Bronchial epithelial cell (primary cell): ENCODE data around the gene ZNF569. TPM values are rescaled to one million over a fixed set of nuclear protein-coding genes. Genes with fewer than 3 reads are reported as not detected.
"Not testable (repeated sequence)": the region's sequence is repeated elsewhere in the genome, so short reads cannot be mapped to it uniquely, and the experiment has no call there.

Experiments
- DNase-seq: peaks from one replicate; pipeline ENCODE4 v3.0.0-alpha.2; 2010; ENCODE audit warnings: low read depth
- FAIRE-seq: peaks from 2 replicates; lab custom pipeline; 2011; peaks lifted over from hg19 to GRCh38; lab: Jason Lieb, UNC
- H3K27me3 ChIP-seq: 2 replicates; pipeline ENCODE4 v1.5.1; 2011; ENCODE audit warnings: low read length; ENCODE audit not compliant: control insufficient read depth, insufficient read depth
- H3K36me3 ChIP-seq: 2 replicates; pipeline ENCODE4 v1.5.1; 2011; ENCODE audit warnings: low read length; ENCODE audit not compliant: control insufficient read depth, insufficient read depth
- H3K4me3 ChIP-seq: 2 replicates; pipeline ENCODE4 v1.5.1; 2011; ENCODE audit warnings: mild to moderate bottlenecking, low read depth, low read length, control low read depth
- total RNA-seq: library from RNA; depleted of rRNA; stranded (reverse); fragments of >200 nt; gene quantifications from 2 replicates; pipeline ENCODE4 v1.2.1, GENCODE V29; 2014
- TF ChIP-seq, protein P1 (sequence below): IDR thresholded peaks from 2 replicates; pipeline ENCODE4 v1.5.1; 2011; ENCODE audit warnings: mild to moderate bottlenecking, moderate library complexity, low read length, control low read depth, inconsistent platforms; ENCODE audit not compliant: insufficient read depth, severe bottlenecking

ZNF569 gene
- total RNA-seq, 1 donor from 2014 or later = 2.6 TPM

DNA sequence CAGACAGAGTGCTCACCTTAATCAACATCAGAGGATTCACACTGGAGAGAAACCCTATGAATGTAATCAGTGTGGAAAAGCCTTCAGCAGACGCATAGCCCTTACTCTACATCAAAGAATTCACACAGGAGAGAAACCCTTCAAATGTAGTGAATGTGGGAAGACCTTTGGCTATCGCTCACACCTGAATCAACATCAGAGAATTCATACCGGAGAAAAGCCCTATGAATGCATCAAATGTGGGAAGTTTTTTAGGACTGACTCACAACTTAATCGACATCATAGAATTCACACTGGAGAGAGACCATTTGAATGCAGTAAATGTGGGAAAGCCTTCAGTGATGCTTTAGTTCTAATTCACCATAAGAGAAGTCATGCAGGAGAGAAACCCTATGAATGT is 78.0 kb downstream of the ZNF569 start:
- H3K4me3 ChIP-seq = no peak overlapping the region
- H3K27me3 ChIP-seq = no peaks in the 10 kb centered on the region
- TF ChIP-seq, protein P1, sequence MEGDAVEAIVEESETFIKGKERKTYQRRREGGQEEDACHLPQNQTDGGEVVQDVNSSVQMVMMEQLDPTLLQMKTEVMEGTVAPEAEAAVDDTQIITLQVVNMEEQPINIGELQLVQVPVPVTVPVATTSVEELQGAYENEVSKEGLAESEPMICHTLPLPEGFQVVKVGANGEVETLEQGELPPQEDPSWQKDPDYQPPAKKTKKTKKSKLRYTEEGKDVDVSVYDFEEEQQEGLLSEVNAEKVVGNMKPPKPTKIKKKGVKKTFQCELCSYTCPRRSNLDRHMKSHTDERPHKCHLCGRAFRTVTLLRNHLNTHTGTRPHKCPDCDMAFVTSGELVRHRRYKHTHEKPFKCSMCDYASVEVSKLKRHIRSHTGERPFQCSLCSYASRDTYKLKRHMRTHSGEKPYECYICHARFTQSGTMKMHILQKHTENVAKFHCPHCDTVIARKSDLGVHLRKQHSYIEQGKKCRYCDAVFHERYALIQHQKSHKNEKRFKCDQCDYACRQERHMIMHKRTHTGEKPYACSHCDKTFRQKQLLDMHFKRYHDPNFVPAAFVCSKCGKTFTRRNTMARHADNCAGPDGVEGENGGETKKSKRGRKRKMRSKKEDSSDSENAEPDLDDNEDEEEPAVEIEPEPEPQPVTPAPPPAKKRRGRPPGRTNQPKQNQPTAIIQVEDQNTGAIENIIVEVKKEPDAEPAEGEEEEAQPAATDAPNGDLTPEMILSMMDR = no peak
- FAIRE-seq = no peak
- H3K36me3 ChIP-seq = no peaks in the 10 kb centered on the region
- DNase-seq = no peak

DNA sequence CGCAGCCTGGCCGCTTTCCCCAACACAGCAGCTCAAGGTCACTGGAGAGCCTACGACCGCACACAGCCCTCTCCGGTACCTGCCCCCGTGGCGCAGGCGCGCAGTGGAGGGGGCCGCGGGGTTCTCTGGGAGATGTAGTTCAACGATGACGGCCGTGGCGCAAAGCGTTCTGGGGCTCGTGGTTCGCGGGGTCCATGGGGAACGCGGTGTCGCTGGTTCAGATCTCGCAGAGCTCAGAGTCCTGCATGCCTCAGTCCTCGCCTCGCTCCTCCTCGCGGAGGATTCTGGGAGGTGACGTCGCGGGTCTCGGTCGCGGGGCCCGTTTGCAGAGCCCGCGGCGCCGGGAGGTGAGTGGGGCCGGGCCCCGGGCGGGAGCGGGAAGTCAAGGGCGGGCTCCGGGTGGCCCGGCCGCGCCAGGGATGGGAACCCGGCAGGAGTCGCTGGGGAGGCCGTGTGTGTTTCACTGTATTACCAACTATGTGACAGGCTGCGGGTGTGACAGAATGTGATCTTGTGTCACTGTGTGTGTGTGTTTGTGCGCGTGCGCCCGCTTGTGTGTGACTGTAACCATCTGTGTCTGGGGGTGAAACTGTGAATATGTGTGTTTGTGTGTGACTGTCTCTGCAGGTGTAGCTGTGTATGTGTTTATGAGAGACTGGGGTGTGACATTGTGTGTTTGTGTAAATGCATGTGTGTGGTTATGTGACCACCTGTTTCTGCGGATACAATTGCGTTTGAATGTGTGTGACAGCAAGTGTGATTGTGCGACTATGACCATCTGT is 96.2 kb downstream of the ZNF569 start, which contains the start of gene ZNF527:
Gene ZNF527, plus strand, starts transcription at position 220 of the 782 bp plus-strand sequence. CDS start 3,100 bp downstream, outside the sequence.
- Histone ChIP-seq H3K36me3 (no peaks in the 10 kb centered on the region), H3K4me3 (peak within 1 kb of the TSS; percentile 50), H3K27me3 (no peaks in the 10 kb centered on the region)
- TF ChIP-seq, protein P1 = peak; percentile 23
- FAIRE-seq (no peak), DNase-seq (peak; percentile 90)

DNA sequence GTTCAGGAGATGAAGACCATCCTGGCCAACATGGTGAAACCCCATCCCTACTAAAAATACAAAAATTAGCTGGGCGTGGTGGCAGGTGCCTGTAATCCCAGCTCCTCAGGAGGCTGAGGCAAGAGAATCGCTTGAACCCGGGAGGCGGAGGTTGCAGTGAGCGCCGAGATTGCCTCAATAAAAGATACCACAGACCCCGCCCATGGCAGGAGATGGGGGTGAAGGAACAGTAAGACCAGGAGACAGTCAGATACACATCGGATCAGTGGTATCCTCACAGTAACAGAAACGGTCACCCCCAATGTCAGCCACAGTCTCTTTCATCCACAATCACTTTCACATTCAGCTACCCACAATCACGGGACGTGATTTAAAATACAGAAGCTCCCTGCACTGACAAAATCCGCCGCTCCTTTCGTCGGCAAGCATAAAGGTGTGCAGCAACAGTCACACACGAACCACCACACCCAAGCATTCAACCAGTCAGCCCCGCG is 96.8 kb downstream of the ZNF569 start:
- H3K4me3 ChIP-seq = peak overlapping the region; percentile 50
- H3K27me3 ChIP-seq, H3K36me3 ChIP-seq, FAIRE-seq, DNase-seq: not testable (repeated sequence)

DNA sequence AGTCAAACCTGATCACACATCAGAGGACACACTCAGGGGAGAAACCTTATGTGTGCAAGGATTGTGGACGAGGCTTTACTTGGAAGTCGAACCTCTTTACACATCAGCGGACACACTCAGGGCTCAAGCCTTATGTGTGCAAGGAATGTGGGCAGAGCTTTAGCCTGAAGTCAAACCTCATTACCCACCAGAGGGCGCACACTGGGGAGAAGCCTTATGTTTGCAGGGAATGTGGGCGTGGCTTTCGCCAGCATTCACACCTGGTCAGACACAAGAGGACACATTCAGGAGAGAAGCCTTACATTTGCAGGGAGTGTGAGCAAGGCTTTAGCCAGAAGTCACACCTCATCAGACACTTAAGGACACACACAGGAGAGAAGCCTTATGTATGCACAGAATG is 104.5 kb downstream of the ZNF569 start:
- H3K4me3 ChIP-seq = no peak overlapping the region
- peaks cover 11% of the 10 kb centered on the region for H3K36me3 ChIP-seq
- FAIRE-seq (peak; percentile 72), DNase-seq (peak; percentile 4)
- TF ChIP-seq, protein P1 = no peak
- no peaks in the 10 kb centered on the region for H3K27me3 ChIP-seq

DNA sequence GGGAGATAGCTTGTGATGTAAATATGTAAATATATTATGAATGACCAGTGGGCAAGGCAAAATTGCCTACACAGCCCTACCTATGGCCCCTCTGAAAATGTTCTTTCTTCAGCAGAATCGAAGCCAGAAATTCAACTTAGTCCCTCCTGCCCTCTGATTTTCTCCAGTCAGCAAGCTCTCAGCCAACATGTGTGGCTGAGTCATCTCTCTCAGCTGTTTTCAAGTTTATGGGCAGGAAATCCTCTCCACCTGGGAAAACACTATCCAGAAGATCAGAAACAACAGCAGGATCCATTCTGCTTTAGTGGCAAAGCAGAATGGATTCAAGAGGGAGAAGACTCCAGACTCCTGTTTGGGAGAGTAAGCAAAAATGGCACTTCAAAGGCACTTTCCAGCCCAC is 105.2 kb downstream of the ZNF569 start:
- FAIRE-seq (no peak), DNase-seq (peak; percentile 4)
- peaks cover 12% of the 10 kb centered on the region for H3K36me3 ChIP-seq
- H3K27me3 ChIP-seq = no peaks in the 10 kb centered on the region
- TF ChIP-seq, protein P1 = no peak
- no peak overlapping the region for H3K4me3 ChIP-seq

Other genes with a start within 250 kb of the ZNF569 start
- 6.8 and 9.5 TPM in 2 replicates for gene ZNF383, start 249.2 kb downstream of the ZNF569 start, total RNA-seq
- 3.7 and 3.8 TPM in 2 replicates for gene ZNF527, start 96.3 kb downstream of the ZNF569 start, total RNA-seq
- 4.4 and 5.8 TPM in 2 replicates for gene ZNF570, start 1.9 kb upstream of the ZNF569 start, total RNA-seq
- gene ZNF793, start 39.5 kb upstream of the ZNF569 start, total RNA-seq = 1.8 and 3.6 TPM in 2 replicates
- 3.9 and 9.0 TPM in 2 replicates for gene ZNF571, start 127.3 kb upstream of the ZNF569 start, total RNA-seq
- under 0.01 and 0.13 TPM in 2 replicates for gene ZNF540, start 127.4 kb upstream of the ZNF569 start, total RNA-seq
- gene ZFP30, start 188.0 kb upstream of the ZNF569 start, total RNA-seq = 15.0 and 21.1 TPM in 2 replicates